Neural cell (in vitro differentiated cells): ENCODE data around the gene TIE1. TPM values are rescaled to one million over a fixed set of nuclear protein-coding genes. Genes with fewer than 3 reads are reported as not detected.
A peak's percentile ranks its signal among the peaks of the same experiment; 100 is the strongest.

Experiments
- H2AFZ ChIP-seq: fragments of 200-600, 300-800 bp; sonication (generic), shearing (Covaris generic); 2 replicates; pipeline ENCODE4 v1.6.0; 2014; ENCODE audit warnings: low read depth, mild to moderate bottlenecking, antibody characterized with exemption, low read length, moderate library complexity
- H3F3A ChIP-seq: fragments of 200-600 bp; shearing (Covaris generic); 2 replicates; pipeline ENCODE4 v1.6.1; 2016; ENCODE audit warnings: mild to moderate bottlenecking, moderate library complexity, mixed read lengths, antibody characterized with exemption, low read length; ENCODE audit not compliant: insufficient read depth, poor library complexity, severe bottlenecking
- H3K27ac ChIP-seq: fragments of 200-600, 300-800 bp; sonication (generic), shearing (Covaris generic); 2 replicates; pipeline ENCODE4 v1.5.1; 2014; ENCODE audit warnings: mild to moderate bottlenecking, low read length, moderate library complexity
- H3K27me3 ChIP-seq: fragments of 300-800, 200-600 bp; sonication (generic), shearing (Covaris generic); 2 replicates; pipeline ENCODE4 v1.6.0; 2014; ENCODE audit warnings: mild to moderate bottlenecking, low read depth, low read length, moderate library complexity; ENCODE audit not compliant: insufficient read depth
- H3K36me3 ChIP-seq: fragments of 300-800, 200-600 bp; sonication (generic), shearing (Covaris generic); 2 replicates; pipeline ENCODE4 v1.5.1; 2014; ENCODE audit warnings: mild to moderate bottlenecking, antibody characterized with exemption, low read length, moderate library complexity; ENCODE audit not compliant: insufficient read depth
- H3K4me2 ChIP-seq: fragments of 300-800, 200-600 bp; sonication (generic), shearing (Covaris generic); 2 replicates; pipeline ENCODE4 v1.6.0; 2014; ENCODE audit warnings: mild to moderate bottlenecking, low read length
- H3K4me3 ChIP-seq: fragments of 300-800, 200-600 bp; sonication (generic), shearing (Covaris generic); 2 replicates; pipeline ENCODE4 v1.5.1; 2014; ENCODE audit warnings: mild to moderate bottlenecking, low read length, moderate library complexity
- H3K79me2 ChIP-seq: fragments of 200-600 bp; shearing (Covaris generic); replicated peaks from 2 replicates; pipeline ENCODE4 v1.6.0; 2014; ENCODE audit warnings: mild to moderate bottlenecking, low read length, moderate library complexity; ENCODE audit not compliant: insufficient read depth
- H3K9ac ChIP-seq: fragments of 300-800, 200-600 bp; sonication (generic), shearing (Covaris generic); 2 replicates; pipeline ENCODE4 v1.6.1; 2016; ENCODE audit warnings: mild to moderate bottlenecking, low read length, mixed read lengths
- H3K9me2 ChIP-seq: fragments of 200-600 bp; shearing (Covaris generic); 2 replicates; pipeline ENCODE4 v1.6.1; 2016; ENCODE audit warnings: mild to moderate bottlenecking, low read length, mixed read lengths; ENCODE audit not compliant: insufficient read depth
- H3K9me3 ChIP-seq: fragments of 200-600, 300-800 bp; sonication (generic), shearing (Covaris generic); 2 replicates; pipeline ENCODE4 v1.6.1; 2016; ENCODE audit warnings: mild to moderate bottlenecking, mixed run types, low read length, moderate library complexity, mixed read lengths
- H4K20me1 ChIP-seq: fragments of 200-600 bp; shearing (Covaris generic); 2 replicates; pipeline ENCODE4 v1.6.1; 2016; ENCODE audit warnings: mild to moderate bottlenecking, mixed run types; ENCODE audit not compliant: insufficient read depth
- CTCF ChIP-seq: fragments of 450-650 bp; IDR thresholded peaks from 2 replicates; pipeline ENCODE4 v1.5.1; 2014; ENCODE audit warnings: antibody characterized with exemption, mild to moderate bottlenecking, moderate library complexity; ENCODE audit not compliant: poor library complexity, severe bottlenecking
- EP300 ChIP-seq: fragments of 450-650 bp; conservative IDR thresholded peaks from 2 replicates; pipeline ENCODE4 v1.6.1; 2014; ENCODE audit warnings: antibody characterized with exemption, mild to moderate bottlenecking, moderate library complexity; ENCODE audit not compliant: poor library complexity, severe bottlenecking
- EZH2 ChIP-seq: fragments of 200-600, 300-800 bp; shearing (Covaris generic), sonication (generic); IDR thresholded peaks from 2 replicates; pipeline ENCODE4 v1.6.1; 2014; ENCODE audit warnings: antibody characterized with exemption, low read length, borderline replicate concordance, mild to moderate bottlenecking; ENCODE audit not compliant: insufficient read depth, poor library complexity, severe bottlenecking
- MXI1 ChIP-seq: fragments of 450-650 bp; conservative IDR thresholded peaks from 2 replicates; pipeline ENCODE4 v1.6.1; 2014; ENCODE audit warnings: antibody characterized with exemption, mild to moderate bottlenecking; ENCODE audit not compliant: poor library complexity, severe bottlenecking
- POLR2AphosphoS5 ChIP-seq: IDR thresholded peaks from 2 replicates; pipeline ENCODE4 v1.6.1; 2012
- RAD21 ChIP-seq: fragments of 450-650 bp; conservative IDR thresholded peaks from 2 replicates; pipeline ENCODE4 v1.6.1; 2014; ENCODE audit warnings: antibody characterized with exemption, mild to moderate bottlenecking, moderate library complexity
- REST ChIP-seq: IDR thresholded peaks from 2 replicates; pipeline ENCODE4 v1.6.1; 2012; ENCODE audit warnings: borderline replicate concordance
- SMC3 ChIP-seq: fragments of 450-650 bp; conservative IDR thresholded peaks from 2 replicates; pipeline ENCODE4 v1.6.1; 2014; ENCODE audit warnings: antibody characterized with exemption, mild to moderate bottlenecking, moderate library complexity; ENCODE audit not compliant: poor library complexity
- TAF1 ChIP-seq: IDR thresholded peaks from 2 replicates; pipeline ENCODE4 v1.6.1; 2012; ENCODE audit warnings: low read depth
- polyA plus RNA-seq: library from polyadenylated mRNA; depleted of rRNA; stranded (reverse); fragments of >200 nt; gene quantifications from 2 replicates; pipeline ENCODE4 v1.2.3, GENCODE V29; 2014

The TIE1 gene
- polyA plus RNA-seq, 1 donor from 2014 or later = not detected

DNA sequence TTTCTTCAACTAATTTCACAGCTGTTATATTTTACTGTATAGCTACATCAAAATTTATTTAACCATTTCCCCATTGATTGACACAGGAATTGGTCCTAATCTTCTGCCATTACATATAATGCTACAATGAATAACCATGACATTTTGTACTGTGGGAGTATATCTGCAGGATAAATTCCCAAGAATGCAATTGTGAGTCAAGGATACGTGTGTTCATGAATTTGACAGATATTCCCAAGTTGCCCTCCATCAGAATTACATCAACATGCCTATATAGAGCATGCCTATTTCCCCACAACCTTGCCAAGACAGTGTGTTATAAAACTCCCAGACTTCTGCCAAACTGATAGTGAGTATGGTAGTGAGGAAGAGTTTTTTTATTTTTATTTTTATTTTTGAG lies 2.7 kb upstream of the TIE1 start:
- Histone ChIP-seq H4K20me1 (no peaks in the 10 kb centered on the region), H3K9me3 (no peaks in the 10 kb centered on the region), H3K9ac (no peak overlapping the region), H3K36me3 (no peaks in the 10 kb centered on the region), H3K4me2 (no peak overlapping the region), H3K79me2 (no peaks in the 10 kb centered on the region), H3K4me3 (no peak overlapping the region), H3K9me2 (no peaks in the 10 kb centered on the region), H3F3A (no peaks in the 10 kb centered on the region), H2AFZ (no peak overlapping the region), H3K27ac (no peak overlapping the region), H3K27me3 (no peaks in the 10 kb centered on the region)
- no peak for TF ChIP-seq RAD21
- TF ChIP-seq EZH2 = no peak
- TF ChIP-seq CTCF = no peak
- TF ChIP-seq REST = peak; percentile 92
- peak; percentile 94 for TF ChIP-seq EP300
- no peak for TF ChIP-seq SMC3
- no peak for TF ChIP-seq TAF1
- TF ChIP-seq POLR2AphosphoS5 = peak; percentile 99
- peak; percentile 43 for TF ChIP-seq MXI1

- Histone ChIP-seq H3K27ac (no peak overlapping the region), H4K20me1 (no peaks in the 10 kb centered on the region), H3K9me2 (no peaks in the 10 kb centered on the region), H3K79me2 (no peaks in the 10 kb centered on the region), H3K9me3 (no peaks in the 10 kb centered on the region), H3K36me3 (no peaks in the 10 kb centered on the region), H3F3A (no peaks in the 10 kb centered on the region), H3K27me3 (no peaks in the 10 kb centered on the region), H2AFZ (no peak overlapping the region), H3K9ac (no peak overlapping the region), H3K4me3 (no peak overlapping the region), H3K4me2 (no peak overlapping the region)
- TF ChIP-seq RAD21 (no peak), POLR2AphosphoS5 (no peak)
Measured at GRCh38 chr1:43299101-43299500, 1.7 kb upstream of the TIE1 start.

- Histone ChIP-seq H3F3A (no peaks in the 10 kb centered on the region), H3K27me3 (no peaks in the 10 kb centered on the region), H3K79me2 (no peaks in the 10 kb centered on the region), H3K36me3 (no peaks in the 10 kb centered on the region), H3K4me3 (no peak overlapping the region), H4K20me1 (no peaks in the 10 kb centered on the region), H3K9ac (no peak overlapping the region), H3K4me2 (no peak overlapping the region), H3K27ac (no peak overlapping the region), H2AFZ (no peak overlapping the region), H3K9me2 (no peaks in the 10 kb centered on the region), H3K9me3 (no peaks in the 10 kb centered on the region)
- TF ChIP-seq POLR2AphosphoS5 (no peak), TAF1 (no peak), EP300 (no peak), SMC3 (no peak), CTCF (no peak), RAD21 (no peak), REST (no peak), MXI1 (no peak), EZH2 (no peak)
Measured at GRCh38 chr1:43302201-43302600, 1.4 kb downstream of the TIE1 start.
